Measurements from ENCODE around the gene SLC13A4.

DNA sequence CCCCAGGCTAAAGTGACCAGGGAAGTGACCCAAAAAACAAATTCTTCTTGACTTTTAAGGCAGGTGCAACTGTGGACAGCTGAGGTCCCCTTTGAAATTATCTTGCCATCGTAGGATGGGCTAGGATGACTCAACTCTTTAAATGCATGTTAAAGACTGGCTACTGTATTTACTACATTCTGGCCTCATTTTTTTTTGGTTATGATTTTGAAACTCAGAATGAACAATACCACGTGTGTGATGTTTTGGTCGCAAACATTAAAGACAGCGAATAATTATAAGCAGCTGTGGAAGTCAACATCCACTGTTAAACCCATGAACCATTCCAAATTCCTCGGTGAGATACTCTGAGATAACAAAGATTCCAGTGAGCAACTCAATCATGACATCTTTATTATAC is 1.2 kb upstream of the SLC13A4 start:
- no peak for TF ChIP-seq EZH2 (IDR thresholded peaks at IDR 0.05; ENCODE audit: borderline replicate concordance, low read depth, low read length, poor library complexity, severe bottlenecking)
- TF ChIP-seq, protein P1, sequence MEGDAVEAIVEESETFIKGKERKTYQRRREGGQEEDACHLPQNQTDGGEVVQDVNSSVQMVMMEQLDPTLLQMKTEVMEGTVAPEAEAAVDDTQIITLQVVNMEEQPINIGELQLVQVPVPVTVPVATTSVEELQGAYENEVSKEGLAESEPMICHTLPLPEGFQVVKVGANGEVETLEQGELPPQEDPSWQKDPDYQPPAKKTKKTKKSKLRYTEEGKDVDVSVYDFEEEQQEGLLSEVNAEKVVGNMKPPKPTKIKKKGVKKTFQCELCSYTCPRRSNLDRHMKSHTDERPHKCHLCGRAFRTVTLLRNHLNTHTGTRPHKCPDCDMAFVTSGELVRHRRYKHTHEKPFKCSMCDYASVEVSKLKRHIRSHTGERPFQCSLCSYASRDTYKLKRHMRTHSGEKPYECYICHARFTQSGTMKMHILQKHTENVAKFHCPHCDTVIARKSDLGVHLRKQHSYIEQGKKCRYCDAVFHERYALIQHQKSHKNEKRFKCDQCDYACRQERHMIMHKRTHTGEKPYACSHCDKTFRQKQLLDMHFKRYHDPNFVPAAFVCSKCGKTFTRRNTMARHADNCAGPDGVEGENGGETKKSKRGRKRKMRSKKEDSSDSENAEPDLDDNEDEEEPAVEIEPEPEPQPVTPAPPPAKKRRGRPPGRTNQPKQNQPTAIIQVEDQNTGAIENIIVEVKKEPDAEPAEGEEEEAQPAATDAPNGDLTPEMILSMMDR (conservative IDR thresholded peaks at IDR 0.05; ENCODE audit: low read depth, low read length), result no peak
